Transverse colon (tissue), 4 donors: ENCODE measurements around the gene SMDT1.

Source experiments
- EP300 ChIP-seq: sonication (generic); formaldehyde crosslinking; IDR thresholded peaks from one replicate; pipeline ENCODE4 v1.6.1; 2017; ENCODE audit warnings: antibody characterized with exemption, low read depth
- POLR2A ChIP-seq: fragments of 450-650 bp; IDR thresholded peaks from one replicate; pipeline ENCODE4 v1.6.1; 2016; ENCODE audit warnings: antibody characterized with exemption, mild to moderate bottlenecking, moderate library complexity
- POLR2AphosphoS5 ChIP-seq, 3 donors: sonication (generic); formaldehyde crosslinking; IDR thresholded peaks; one replicate each; pipeline ENCODE4 v1.6.1; 2016; ENCODE audit warnings: antibody characterized with exemption in 3 of 3
- TF ChIP-seq, protein P1 (sequence below), 5 experiments: fragments of 200-600 bp in 3 of 5; fragments of 450-650 bp in 2 of 5; sonication (generic) in 3 of 5; IDR thresholded peaks; 1 replicate in 2 of 5; 2 replicates in 3 of 5; pipeline ENCODE4 v1.5.1; 2016 to 2017; ENCODE audit warnings: antibody characterized with exemption in 5 of 5, inconsistent platforms in 3 of 5, mild to moderate bottlenecking in 2 of 5, moderate library complexity in 1 of 5

DNA sequence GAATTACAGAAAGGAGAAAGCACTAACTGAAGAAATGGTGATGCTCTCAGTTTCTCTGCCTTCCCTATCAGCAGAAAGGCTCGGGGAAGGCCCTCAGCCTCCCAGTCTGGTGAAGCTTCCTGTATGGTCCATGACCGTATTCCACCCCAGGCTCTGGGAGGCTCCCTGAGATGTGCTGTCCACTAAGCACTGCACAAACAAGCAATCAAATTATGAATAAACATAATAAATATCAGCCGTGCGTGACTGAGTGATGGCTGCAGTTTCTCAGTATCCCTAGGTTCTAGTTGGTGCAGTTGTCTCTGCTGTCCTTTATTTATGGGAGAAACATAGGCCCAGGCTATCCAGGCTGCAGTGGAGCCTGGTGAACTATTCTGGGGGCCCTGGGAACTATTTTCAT, 3.6 kb downstream of the SMDT1 start:
- TF ChIP-seq POLR2A (no peak), EP300 (no peak), POLR2AphosphoS5 (IDR thresholded peaks at IDR 0.05) (no peak)
- TF ChIP-seq, protein P1, sequence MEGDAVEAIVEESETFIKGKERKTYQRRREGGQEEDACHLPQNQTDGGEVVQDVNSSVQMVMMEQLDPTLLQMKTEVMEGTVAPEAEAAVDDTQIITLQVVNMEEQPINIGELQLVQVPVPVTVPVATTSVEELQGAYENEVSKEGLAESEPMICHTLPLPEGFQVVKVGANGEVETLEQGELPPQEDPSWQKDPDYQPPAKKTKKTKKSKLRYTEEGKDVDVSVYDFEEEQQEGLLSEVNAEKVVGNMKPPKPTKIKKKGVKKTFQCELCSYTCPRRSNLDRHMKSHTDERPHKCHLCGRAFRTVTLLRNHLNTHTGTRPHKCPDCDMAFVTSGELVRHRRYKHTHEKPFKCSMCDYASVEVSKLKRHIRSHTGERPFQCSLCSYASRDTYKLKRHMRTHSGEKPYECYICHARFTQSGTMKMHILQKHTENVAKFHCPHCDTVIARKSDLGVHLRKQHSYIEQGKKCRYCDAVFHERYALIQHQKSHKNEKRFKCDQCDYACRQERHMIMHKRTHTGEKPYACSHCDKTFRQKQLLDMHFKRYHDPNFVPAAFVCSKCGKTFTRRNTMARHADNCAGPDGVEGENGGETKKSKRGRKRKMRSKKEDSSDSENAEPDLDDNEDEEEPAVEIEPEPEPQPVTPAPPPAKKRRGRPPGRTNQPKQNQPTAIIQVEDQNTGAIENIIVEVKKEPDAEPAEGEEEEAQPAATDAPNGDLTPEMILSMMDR (IDR thresholded peaks at IDR 0.05) = no peak
